HepG2 (cell line): ENCODE data around the gene DIP2C. TPM values are rescaled to one million over a fixed set of nuclear protein-coding genes. Genes with fewer than 3 reads are reported as not detected.

Experiments used
- AKAP8 ChIP-seq: sonication (generic); formaldehyde crosslinking; IDR thresholded peaks from 2 replicates; pipeline ENCODE4 v1.5.1; 2020; ENCODE audit warnings: mild to moderate bottlenecking, missing genetic modification reagents
- ATF4 ChIP-seq, 2 experiments: fragments of 450-650 bp in 1 of 2; sonication (generic) in 1 of 2; formaldehyde crosslinking; IDR thresholded peaks; 2 replicates each; pipeline versions ENCODE4 v1.5.0 to v1.8.0; 2020 to 2022; ENCODE audit warnings: mild to moderate bottlenecking in 1 of 2, missing genetic modification reagents in 1 of 2
- KLF15 ChIP-seq: sonication (generic); formaldehyde crosslinking; IDR thresholded peaks from 2 replicates; pipeline ENCODE4 v1.8.1; 2023; ENCODE audit warnings: borderline replicate concordance, mild to moderate bottlenecking, inconsistent platforms, missing genetic modification reagents, mixed read lengths
- RFX3 ChIP-seq: IDR thresholded peaks from 2 replicates; pipeline ENCODE4 v1.6.1; 2016; ENCODE audit warnings: missing biosample characterization, missing genetic modification reagents
- SIN3B ChIP-seq: fragments of 150-350 bp; IDR thresholded peaks from 2 replicates; pipeline ENCODE4 v1.6.1; 2014; ENCODE audit warnings: low read length
- THAP11 ChIP-seq: IDR thresholded peaks from 2 replicates; pipeline ENCODE4 v1.6.1; 2016; ENCODE audit warnings: missing biosample characterization, missing genetic modification reagents
- ZBTB40 ChIP-seq, 2 experiments: fragments of 450-650 bp in 1 of 2; sonication (generic) in 1 of 2; formaldehyde crosslinking in 1 of 2; IDR thresholded peaks; 2 replicates each; pipeline versions ENCODE4 v1.6.1 to v1.8.0; 2016 to 2022; ENCODE audit warnings: antibody characterized with exemption in 1 of 2, mild to moderate bottlenecking in 1 of 2, missing genetic modification reagents in 1 of 2
- ZNF33A ChIP-seq: sonication (generic); formaldehyde crosslinking; IDR thresholded peaks from 2 replicates; pipeline ENCODE4 v1.5.1; 2020; ENCODE audit warnings: missing genetic modification reagents, mild to moderate bottlenecking, moderate library complexity, borderline replicate concordance
- ZNF574 ChIP-seq: sonication (generic); formaldehyde crosslinking; IDR thresholded peaks from 2 replicates; pipeline ENCODE4 v1.4.0; 2020; ENCODE audit warnings: missing genetic modification reagents
- ZNF646 ChIP-seq: sonication (generic); formaldehyde crosslinking; IDR thresholded peaks from 2 replicates; pipeline ENCODE4 v1.9.0; 2021; ENCODE audit warnings: mild to moderate bottlenecking, missing genetic modification reagents
- polyA plus RNA-seq, 8 experiments: library from polyadenylated mRNA; depleted of rRNA in 3 of 8; stranded (reverse) in 7 of 8; unstranded in 1 of 8; fragments of >200 nt; fragmentation: Illumina TruSeq in 4 of 8; extraction: Trizol in 4 of 8; gene quantifications; 2 replicates each; pipeline versions ENCODE4 v1.2.1 to v1.2.3, GENCODE V29; 2011 to 2016; ENCODE audit warnings: low read depth in 4 of 8, missing spikeins in 1 of 8, mixed read lengths in 1 of 8; ENCODE audit not compliant: insufficient read depth in 1 of 8
- total RNA-seq, 5 experiments: library from RNA; depleted of rRNA; stranded (reverse); fragments of >200 nt; fragmentation: Illumina TruSeq; extraction: Trizol; gene quantifications; 2 replicates each; pipeline ENCODE4 v1.2.3, GENCODE V29; 2016; ENCODE audit warnings: low read depth in 1 of 5

The DIP2C gene
- total and polyA plus RNA-seq, 2 of the 13 experiments (the other 11 are each of a cell fraction or from before 2014, with no cell fraction given) = 2.2 to 2.7 TPM

- no peak for TF ChIP-seq ZBTB40 (IDR thresholded peaks at IDR 0.05)
- TF ChIP-seq ZBTB40 (CRISPR knock-in tag; IDR thresholded peaks at IDR 0.05) = no peak
- TF ChIP-seq RFX3 (CRISPR knock-in tag) = no peak
- no peak for TF ChIP-seq KLF15 (CRISPR knock-in tag)
- TF ChIP-seq ATF4 (CRISPR knock-in tag; IDR thresholded peaks at IDR 0.05) = no peak
- no peak for TF ChIP-seq ZNF646 (CRISPR knock-in tag)
- no peak for TF ChIP-seq AKAP8 (CRISPR knock-in tag)
- TF ChIP-seq THAP11 (CRISPR knock-in tag) = no peak
- no peak for TF ChIP-seq ZNF574
- TF ChIP-seq ZNF33A (CRISPR knock-in tag) = no peak
- no peak for TF ChIP-seq SIN3B
Measured at GRCh38 chr10:339038-339391, 350.5 kb downstream of the DIP2C start (continued).
